ENCODE data around the gene ACBD4.

ACBD4 gene

GRCh38 chr17:45104907-45105624 is 30.4 kb upstream of the ACBD4 start:
- DNase-seq, result no peak

- no peak for DNase-seq
Measured at GRCh38 chr17:45106096-45106495, 29.4 kb upstream of the ACBD4 start.

- no peak for DNase-seq
Measured at GRCh38 chr17:45106582-45106981, 28.9 kb upstream of the ACBD4 start.

- DNase-seq, result no peak
Measured at GRCh38 chr17:45107293-45108010, 28.0 kb upstream of the ACBD4 start.

- DNase-seq, result no peak
Measured at GRCh38 chr17:45108051-45108450, 27.4 kb upstream of the ACBD4 start.

- DNase-seq, result no peak
Measured at GRCh38 chr17:45108595-45109521, 26.6 kb upstream of the ACBD4 start.

GRCh38 chr17:45110676-45111611 is 24.5 kb upstream of the ACBD4 start:
- no peak for DNase-seq

GRCh38 chr17:45111850-45112249 is 23.6 kb upstream of the ACBD4 start:
- DNase-seq, result no peak

GRCh38 chr17:45112559-45113423 is 22.7 kb upstream of the ACBD4 start:
- DNase-seq, result no peak

GRCh38 chr17:45113424-45113754 is 22.1 kb upstream of the ACBD4 start:
- DNase-seq, result no peak

GRCh38 chr17:45114117-45114932 is 21.2 kb upstream of the ACBD4 start:
- no peak for DNase-seq

GRCh38 chr17:45115015-45115625 is 20.4 kb upstream of the ACBD4 start:
- DNase-seq, result no peak

GRCh38 chr17:45115871-45116270 is 19.6 kb upstream of the ACBD4 start:
- DNase-seq, result no peak

- no peak for DNase-seq
Measured at GRCh38 chr17:45116434-45117016, 19.0 kb upstream of the ACBD4 start.

- DNase-seq, result no peak
Measured at GRCh38 chr17:45117334-45117733, 18.2 kb upstream of the ACBD4 start.

GRCh38 chr17:45117848-45118646 is 17.4 kb upstream of the ACBD4 start:
- DNase-seq, result no peak

- DNase-seq, result no peak
Measured at GRCh38 chr17:45118691-45119090, 16.8 kb upstream of the ACBD4 start.

GRCh38 chr17:45119964-45120363 is 15.5 kb upstream of the ACBD4 start:
- DNase-seq, result no peak

GRCh38 chr17:45120558-45120957 is 14.9 kb upstream of the ACBD4 start:
- DNase-seq, result no peak
